ENCODE measurements around the gene DDIT3. TPM values are rescaled to one million over a fixed set of nuclear protein-coding genes. Genes with fewer than 3 reads are reported as not detected.
A peak's percentile ranks its signal among the peaks of the same experiment; 100 is the strongest.
"Not testable (repeated sequence)": the region's sequence is repeated elsewhere in the genome, so short reads cannot be mapped to it uniquely, and the experiment has no call there.

Gene DDIT3
- polyA plus RNA-seq, 1 experiment: 64.9 TPM

DNA sequence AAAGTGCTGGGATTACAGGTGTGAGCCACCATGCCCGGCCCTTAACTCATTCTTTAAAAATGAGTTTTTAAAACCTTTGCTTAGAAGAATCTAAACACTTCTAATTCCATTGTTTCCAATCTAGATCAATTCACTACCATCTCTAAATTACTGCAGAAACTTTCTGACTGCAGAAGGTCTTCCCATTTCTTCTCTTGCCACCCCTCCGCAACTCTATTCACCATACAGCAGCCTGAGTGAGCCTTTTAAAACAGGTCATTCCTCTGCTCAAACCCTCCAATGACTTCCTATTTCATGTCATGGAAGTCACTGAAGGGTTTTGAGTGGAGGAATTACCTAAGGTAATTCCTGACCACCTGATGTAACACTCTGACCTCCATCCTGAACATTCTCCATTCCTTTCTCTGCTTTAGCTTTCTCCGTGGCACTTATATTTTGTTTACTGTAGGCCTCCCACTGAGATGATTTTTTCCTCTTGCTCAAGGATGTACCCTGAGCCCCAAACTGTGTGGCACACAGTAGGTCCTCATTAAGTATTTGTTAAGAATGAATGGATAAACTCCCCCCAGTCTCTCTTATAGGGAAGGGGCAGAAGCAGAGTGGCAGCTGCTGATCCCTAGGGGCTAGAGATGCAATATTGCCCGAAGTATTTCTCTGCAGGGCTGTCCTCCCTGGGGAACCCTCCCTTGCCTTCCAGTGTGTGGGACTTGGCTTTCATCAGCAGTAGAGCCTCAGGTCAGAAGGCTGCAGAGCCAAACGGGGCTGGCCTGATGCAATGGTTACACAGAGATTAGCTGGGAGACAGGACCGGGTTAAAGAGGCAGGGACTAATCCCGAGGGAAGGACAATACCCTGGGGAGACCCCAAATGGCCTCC is 1.2 kb downstream of the DDIT3 start:
- ChIA-PET POLR2A (interaction anchor here (1.0 to 1.5 kb wide), 2 partner anchors 44 to 60 kb away, joined by 3 to 4 read pairs; no protein-coding TSS in a partner anchor), CTCF (interaction anchor here (1.0 kb wide), 1 partner anchor 60 kb away, joined by 4 read pairs; the partner anchor contains the start of gene GLI1)
- Histone ChIP-seq H3K9me3 (ENCODE audit: control insufficient read depth, insufficient read depth, low read length) (peaks cover 5% of the 10 kb centered on the region; the same call in 1 of the 2 replicates), H3K27me3 (ENCODE audit: control insufficient read depth, insufficient read depth, low read length) (no peaks in the 10 kb centered on the region), H3K27ac (ENCODE audit: low read depth, low read length) (peak overlapping the region; percentile 98), H3K4me3 (ENCODE audit: low read depth, low read length) (peak overlapping the region; percentile 100)
- no peak for DNase-seq (ENCODE audit: low read depth, low spot score)
- TF ChIP-seq, protein P1, sequence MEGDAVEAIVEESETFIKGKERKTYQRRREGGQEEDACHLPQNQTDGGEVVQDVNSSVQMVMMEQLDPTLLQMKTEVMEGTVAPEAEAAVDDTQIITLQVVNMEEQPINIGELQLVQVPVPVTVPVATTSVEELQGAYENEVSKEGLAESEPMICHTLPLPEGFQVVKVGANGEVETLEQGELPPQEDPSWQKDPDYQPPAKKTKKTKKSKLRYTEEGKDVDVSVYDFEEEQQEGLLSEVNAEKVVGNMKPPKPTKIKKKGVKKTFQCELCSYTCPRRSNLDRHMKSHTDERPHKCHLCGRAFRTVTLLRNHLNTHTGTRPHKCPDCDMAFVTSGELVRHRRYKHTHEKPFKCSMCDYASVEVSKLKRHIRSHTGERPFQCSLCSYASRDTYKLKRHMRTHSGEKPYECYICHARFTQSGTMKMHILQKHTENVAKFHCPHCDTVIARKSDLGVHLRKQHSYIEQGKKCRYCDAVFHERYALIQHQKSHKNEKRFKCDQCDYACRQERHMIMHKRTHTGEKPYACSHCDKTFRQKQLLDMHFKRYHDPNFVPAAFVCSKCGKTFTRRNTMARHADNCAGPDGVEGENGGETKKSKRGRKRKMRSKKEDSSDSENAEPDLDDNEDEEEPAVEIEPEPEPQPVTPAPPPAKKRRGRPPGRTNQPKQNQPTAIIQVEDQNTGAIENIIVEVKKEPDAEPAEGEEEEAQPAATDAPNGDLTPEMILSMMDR (IDR thresholded peaks at IDR 0.05; ENCODE audit: low read depth, low read length): no peak

DNA sequence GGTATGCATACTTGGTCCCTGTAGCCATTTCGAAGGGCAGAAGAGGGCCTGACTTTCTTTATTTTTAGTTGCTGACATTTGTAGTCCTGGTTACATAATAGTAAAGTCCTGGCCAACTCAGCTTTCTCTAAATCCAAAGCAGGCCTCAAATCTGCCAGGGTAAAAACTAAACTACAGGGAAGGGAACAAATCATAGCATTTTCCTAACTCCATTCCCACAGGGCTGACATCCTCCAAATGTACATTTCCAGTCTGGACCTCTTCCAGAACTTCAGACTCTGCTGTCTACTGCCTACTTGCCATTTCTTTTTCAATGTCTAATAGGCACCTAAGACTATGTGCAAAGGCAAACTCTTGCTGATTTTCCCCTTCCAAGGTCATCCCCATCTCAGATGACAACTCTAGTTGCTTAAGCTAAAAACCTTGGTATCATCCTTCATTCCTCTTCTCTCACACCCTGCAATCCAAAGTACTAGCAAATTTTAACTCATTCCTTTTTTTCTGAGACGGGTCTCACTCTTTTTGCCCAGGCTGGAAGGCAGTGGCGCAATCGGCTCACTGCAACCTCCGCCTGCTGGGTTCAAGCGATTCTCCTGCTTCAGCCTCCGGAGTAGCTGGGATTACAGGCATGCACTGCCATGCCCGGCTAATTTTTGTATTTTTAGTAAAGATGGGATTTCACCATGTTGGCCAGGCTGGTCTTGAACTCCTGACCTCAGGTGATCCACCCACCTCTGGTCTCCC is 2.0 kb downstream of the DDIT3 start:
- TF ChIP-seq, protein P1 (IDR thresholded peaks at IDR 0.05; ENCODE audit: low read depth, low read length): no peak
- Histone ChIP-seq H3K27me3 (ENCODE audit: control insufficient read depth, insufficient read depth, low read length) (no peaks in the 10 kb centered on the region), H3K9me3 (ENCODE audit: control insufficient read depth, insufficient read depth, low read length) (peaks cover 5% of the 10 kb centered on the region; the same call in 1 of the 2 replicates), H3K27ac (ENCODE audit: low read depth, low read length) (peak overlapping the region; percentile 47), H3K4me3 (ENCODE audit: low read depth, low read length) (peak overlapping the region; percentile 100)
- no peak for DNase-seq (ENCODE audit: low read depth, low spot score)
- CTCF ChIA-PET: interaction anchor here (1.0 to 1.8 kb wide), 3 partner anchors 56 to 60 kb away, joined by 3 to 5 read pairs (median 4); partner anchors contain the start of gene GLI1
- POLR2A ChIA-PET: interaction anchor here (0.6 to 0.7 kb wide), 2 partner anchors 212 to 1023 kb away, joined by 3 read pairs; no protein-coding TSS in a partner anchor

DNA sequence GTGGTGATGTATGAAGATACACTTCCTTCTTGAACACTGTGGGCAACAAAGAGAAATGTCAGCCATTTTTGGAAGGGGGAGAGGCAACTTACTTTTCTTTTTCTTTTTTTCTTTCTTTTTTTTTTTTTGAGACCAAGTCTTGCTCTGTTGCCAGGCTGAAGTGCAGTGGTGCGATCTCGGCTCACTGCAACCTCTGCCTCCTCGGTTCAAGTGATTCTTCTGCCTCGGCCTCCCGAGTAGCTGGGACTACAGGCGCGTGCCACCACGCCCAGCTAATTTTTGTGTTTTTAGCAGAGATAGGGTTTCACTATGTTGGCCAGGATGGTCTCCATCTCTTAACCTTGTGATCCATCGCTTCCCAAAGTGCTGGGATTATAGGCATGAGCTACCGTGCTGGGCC is 2.6 kb downstream of the DDIT3 start:
- H3K9me3 ChIP-seq (ENCODE audit: control insufficient read depth, insufficient read depth, low read length): not testable (repeated sequence)
- POLR2A ChIA-PET: interaction anchor here (0.6 kb wide), 1 partner anchor 211 kb away, joined by 3 read pairs; no protein-coding TSS in a partner anchor
- H3K27ac ChIP-seq (ENCODE audit: low read depth, low read length): peak overlapping the region; percentile 47

DNA sequence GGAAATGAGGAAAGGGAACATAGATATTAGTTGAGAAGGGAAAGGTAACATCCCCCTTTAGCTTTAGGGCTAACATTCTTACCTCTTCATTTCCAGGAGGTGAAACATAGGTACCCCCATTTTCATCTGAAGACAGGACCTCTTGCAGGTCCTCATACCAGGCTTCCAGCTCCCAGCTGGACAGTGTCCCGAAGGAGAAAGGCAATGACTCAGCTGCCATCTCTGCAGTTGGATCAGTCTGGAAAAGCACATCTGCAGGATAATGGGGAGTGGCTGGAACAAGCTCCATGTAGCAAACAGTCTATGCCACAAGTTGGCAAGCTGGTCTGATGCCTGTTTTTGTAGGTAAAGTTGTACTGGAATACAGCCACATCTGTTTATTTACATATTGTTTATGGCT is 3.1 kb downstream of the DDIT3 start:
- peak overlapping the region; percentile 23; the same call in 1 of the 2 replicates for H3K4me3 ChIP-seq (ENCODE audit: low read depth, low read length)
- no peak for DNase-seq (ENCODE audit: low read depth, low spot score)
- no peaks in the 10 kb centered on the region for H3K27me3 ChIP-seq (ENCODE audit: control insufficient read depth, insufficient read depth, low read length)
- H3K27ac ChIP-seq (ENCODE audit: low read depth, low read length): no peak overlapping the region
- ChIA-PET CTCF (interaction anchor here (0.6 to 1.8 kb wide), 3 partner anchors 42 to 176 kb away, joined by 3 to 6 read pairs (median 5); no protein-coding TSS in a partner anchor), POLR2A (no interaction called here)
- peaks cover 5% of the 10 kb centered on the region; the same call in 1 of the 2 replicates for H3K9me3 ChIP-seq (ENCODE audit: control insufficient read depth, insufficient read depth, low read length)
- TF ChIP-seq, protein P1 (IDR thresholded peaks at IDR 0.05; ENCODE audit: low read depth, low read length): no peak

More for the DNA sequence above, 2.6 kb downstream of the DDIT3 start:
- not testable (repeated sequence) for DNase-seq (ENCODE audit: low read depth, low spot score); H3K27me3 ChIP-seq (ENCODE audit: control insufficient read depth, insufficient read depth, low read length)
- CTCF ChIA-PET: interaction anchor here (0.6 to 1.8 kb wide), 4 partner anchors 42 to 176 kb away, joined by 3 to 6 read pairs (median 4); no protein-coding TSS in a partner anchor
- peak overlapping the region; percentile 100 for H3K4me3 ChIP-seq (ENCODE audit: low read depth, low read length)

DNA sequence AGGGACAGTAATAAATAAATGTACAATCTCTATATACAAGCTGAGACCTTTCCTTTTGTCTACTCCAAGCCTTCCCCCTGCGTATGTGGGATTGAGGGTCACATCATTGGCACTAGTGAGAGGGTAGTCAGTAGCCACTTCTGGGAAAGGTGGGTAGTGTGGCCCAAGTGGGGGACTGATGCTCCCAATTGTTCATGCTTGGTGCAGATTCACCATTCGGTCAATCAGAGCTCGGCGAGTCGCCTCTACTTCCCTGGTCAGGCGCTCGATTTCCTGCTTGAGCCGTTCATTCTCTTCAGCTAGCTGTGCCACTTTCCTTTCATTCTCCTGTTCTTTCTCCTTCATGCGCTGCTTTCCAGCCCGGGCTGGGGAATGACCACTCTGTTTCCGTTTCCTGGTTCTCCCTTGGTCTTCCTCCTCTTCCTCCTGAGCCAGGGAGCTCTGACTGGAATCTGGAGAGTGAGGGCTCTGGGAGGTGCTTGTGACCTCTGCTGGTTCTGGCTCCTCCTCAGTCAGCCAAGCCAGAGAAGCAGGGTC is 3.6 kb downstream of the DDIT3 start:
- peaks cover 5% of the 10 kb centered on the region; the same call in 1 of the 2 replicates for H3K9me3 ChIP-seq (ENCODE audit: control insufficient read depth, insufficient read depth, low read length)
- DNase-seq (ENCODE audit: low read depth, low spot score): no peak
- ChIA-PET CTCF (interaction anchor here (1.2 to 1.8 kb wide), 2 partner anchors 58 to 67 kb away, joined by 3 to 5 read pairs; no protein-coding TSS in a partner anchor), POLR2A (interaction anchor here (0.6 kb wide), 2 partner anchors 10 to 53 kb away, joined by 4 read pairs; no protein-coding TSS in a partner anchor)
- peak overlapping the region; percentile 4 for H3K27ac ChIP-seq (ENCODE audit: low read depth, low read length)
- no peak overlapping the region for H3K4me3 ChIP-seq (ENCODE audit: low read depth, low read length)
- TF ChIP-seq, protein P1 (IDR thresholded peaks at IDR 0.05; ENCODE audit: low read depth, low read length): no peak
- no peaks in the 10 kb centered on the region for H3K27me3 ChIP-seq (ENCODE audit: control insufficient read depth, insufficient read depth, low read length)
